ENCODE data around the gene PPP2R5C. TPM values are rescaled to one million over a fixed set of nuclear protein-coding genes. Genes with fewer than 3 reads are reported as not detected.

PPP2R5C gene
- total and polyA plus RNA-seq, 9 of the 15 experiments (the other 6 are each of a cell fraction or from before 2014, with no cell fraction given): 284 to 617 (median 395) TPM

- no peak for TF ChIP-seq EGR1 (conservative IDR thresholded peaks at IDR 0.05)
- TF ChIP-seq ZNF740 (CRISPR knock-in tag; IDR thresholded peaks at IDR 0.05): no peak
- no peak for TF ChIP-seq ZNF740 (tag; IDR thresholded peaks at IDR 0.05)
- no peak for TF ChIP-seq ZNF778 (CRISPR knock-in tag; IDR thresholded peaks at IDR 0.05)
- TF ChIP-seq ZNF23 (CRISPR knock-in tag; IDR thresholded peaks at IDR 0.05): no peak
- TF ChIP-seq ZBED1 (IDR thresholded peaks at IDR 0.05): no peak
- no peak for TF ChIP-seq ESRRB (CRISPR knock-in tag; IDR thresholded peaks at IDR 0.05; ENCODE audit: borderline replicate concordance)
- TF ChIP-seq ARID2 (IDR thresholded peaks at IDR 0.05): no peak
- TF ChIP-seq VEZF1 (CRISPR knock-in tag; IDR thresholded peaks at IDR 0.05): no peak
- no peak for TF ChIP-seq ZKSCAN3 (CRISPR knock-in tag; IDR thresholded peaks at IDR 0.05)
- peak; percentile 47; the same call in 1 of the 2 replicates for TF ChIP-seq TEAD4 (IDR thresholded peaks at IDR 0.05; ENCODE audit: low read length)
- TF ChIP-seq TEAD4 (CRISPR knock-in tag; IDR thresholded peaks at IDR 0.05; ENCODE audit: borderline replicate concordance): no peak
- TF ChIP-seq ZNF766 (CRISPR knock-in tag; conservative IDR thresholded peaks at IDR 0.05): no peak
- no peak for TF ChIP-seq ZFP30 (CRISPR knock-in tag; IDR thresholded peaks at IDR 0.05; ENCODE audit: borderline replicate concordance)
- no peak for TF ChIP-seq DEAF1 (CRISPR knock-in tag; IDR thresholded peaks at IDR 0.05)
- TF ChIP-seq CREB3L1 (IDR thresholded peaks at IDR 0.05; ENCODE audit: borderline replicate concordance, low read depth): no peak
- no peak for TF ChIP-seq MITF (IDR thresholded peaks at IDR 0.05)
- TF ChIP-seq KLF1 (tag; IDR thresholded peaks at IDR 0.05): no peak
- no peak for TF ChIP-seq ATF3 (IDR thresholded peaks at IDR 0.05)
- TF ChIP-seq ATF3 (CRISPR knock-in tag; conservative IDR thresholded peaks at IDR 0.05): no peak
Measured at GRCh38 chr14:101957406-101958234, 196.1 kb downstream of the PPP2R5C start (continued).
